ENCODE results near the gene LY6G6C. TPM values are rescaled to one million over a fixed set of nuclear protein-coding genes. Genes with fewer than 3 reads are reported as not detected.

The LY6G6C gene
- total and polyA plus RNA-seq, 11 donors, result 0.27 TPM; not detected in 10

DNA sequence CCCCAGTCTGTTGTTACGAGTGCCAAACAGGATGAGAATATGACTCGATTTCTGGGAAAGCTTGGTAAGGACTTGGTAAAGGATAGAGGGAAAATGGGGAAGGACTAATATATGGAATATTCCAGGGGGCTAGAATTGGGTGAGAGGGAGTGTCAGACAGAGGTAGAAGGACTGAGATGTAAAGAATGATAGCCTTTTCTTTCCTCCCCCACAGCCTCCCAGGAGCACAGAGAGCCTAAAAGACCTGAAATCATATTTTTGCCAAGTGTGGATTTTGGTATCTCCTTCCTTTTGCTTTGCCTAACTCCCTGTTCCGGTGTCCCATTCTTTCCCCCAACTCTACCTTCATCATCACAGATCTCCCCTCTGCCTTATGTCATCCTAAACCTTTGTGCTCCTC lies 21.3 kb upstream of the LY6G6C start:
- no peak overlapping the region for H3K27ac ChIP-seq
- TF ChIP-seq POLR2A (IDR thresholded peaks at IDR 0.05), result no peak
- TF ChIP-seq, protein P1, sequence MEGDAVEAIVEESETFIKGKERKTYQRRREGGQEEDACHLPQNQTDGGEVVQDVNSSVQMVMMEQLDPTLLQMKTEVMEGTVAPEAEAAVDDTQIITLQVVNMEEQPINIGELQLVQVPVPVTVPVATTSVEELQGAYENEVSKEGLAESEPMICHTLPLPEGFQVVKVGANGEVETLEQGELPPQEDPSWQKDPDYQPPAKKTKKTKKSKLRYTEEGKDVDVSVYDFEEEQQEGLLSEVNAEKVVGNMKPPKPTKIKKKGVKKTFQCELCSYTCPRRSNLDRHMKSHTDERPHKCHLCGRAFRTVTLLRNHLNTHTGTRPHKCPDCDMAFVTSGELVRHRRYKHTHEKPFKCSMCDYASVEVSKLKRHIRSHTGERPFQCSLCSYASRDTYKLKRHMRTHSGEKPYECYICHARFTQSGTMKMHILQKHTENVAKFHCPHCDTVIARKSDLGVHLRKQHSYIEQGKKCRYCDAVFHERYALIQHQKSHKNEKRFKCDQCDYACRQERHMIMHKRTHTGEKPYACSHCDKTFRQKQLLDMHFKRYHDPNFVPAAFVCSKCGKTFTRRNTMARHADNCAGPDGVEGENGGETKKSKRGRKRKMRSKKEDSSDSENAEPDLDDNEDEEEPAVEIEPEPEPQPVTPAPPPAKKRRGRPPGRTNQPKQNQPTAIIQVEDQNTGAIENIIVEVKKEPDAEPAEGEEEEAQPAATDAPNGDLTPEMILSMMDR (IDR thresholded peaks at IDR 0.05), result no peak
- peaks cover 0 to 20% (median 0%) of the 10 kb centered on the region in 9 donors for H3K36me3 ChIP-seq
- H3K4me1 ChIP-seq, result peaks cover 0 to 25% (median 21%) of the 10 kb centered on the region in 12 donors
- DNase-seq (no peak), ATAC-seq (no peak)
- H3K9me3 ChIP-seq, result no peaks in the 10 kb centered on the region
- no peak overlapping the region for H3K4me3 ChIP-seq
- 83 to 88% (median 87%) methylated on average over 3 of the region's 3 CpGs for WGBS, 4 donors
- intact Hi-C loops (cut with DNase I), result loop anchor here in 2 of 10 donors (2.0 to 5.0 kb wide), 2 partner anchors 28 to 34 kb away; partner anchors contain the start of gene VWA7 (in 1 of the 2)
- H3K27me3 ChIP-seq, result no peaks in the 10 kb centered on the region

GRCh38 chr6:31741815-31742214 lies 20.3 kb upstream of the LY6G6C start:
- Histone ChIP-seq H3K27ac (no peak overlapping the region), H3K27me3 (no peaks in the 10 kb centered on the region), H3K4me3 (no peak overlapping the region), H3K9me3 (no peaks in the 10 kb centered on the region), H3K36me3 (peaks cover 0 to 10% (median 0%) of the 10 kb centered on the region in 9 donors), H3K4me1 (peaks cover 0 to 36% (median 31%) of the 10 kb centered on the region in 12 donors)
- TF ChIP-seq, protein P1 (IDR thresholded peaks at IDR 0.05), result no peak
- TF ChIP-seq POLR2A (IDR thresholded peaks at IDR 0.05), result no peak
- 84 to 88% (median 85%) methylated on average over 2 of the region's 2 CpGs for WGBS, 4 donors
- intact Hi-C loops (cut with DNase I), result loop anchor here in 2 of 10 donors (2.0 to 5.0 kb wide), 2 partner anchors 29 to 35 kb away; partner anchors contain the start of gene VWA7 (in 1 of the 2)
- ATAC-seq, result no peak
- no peak for DNase-seq

DNA sequence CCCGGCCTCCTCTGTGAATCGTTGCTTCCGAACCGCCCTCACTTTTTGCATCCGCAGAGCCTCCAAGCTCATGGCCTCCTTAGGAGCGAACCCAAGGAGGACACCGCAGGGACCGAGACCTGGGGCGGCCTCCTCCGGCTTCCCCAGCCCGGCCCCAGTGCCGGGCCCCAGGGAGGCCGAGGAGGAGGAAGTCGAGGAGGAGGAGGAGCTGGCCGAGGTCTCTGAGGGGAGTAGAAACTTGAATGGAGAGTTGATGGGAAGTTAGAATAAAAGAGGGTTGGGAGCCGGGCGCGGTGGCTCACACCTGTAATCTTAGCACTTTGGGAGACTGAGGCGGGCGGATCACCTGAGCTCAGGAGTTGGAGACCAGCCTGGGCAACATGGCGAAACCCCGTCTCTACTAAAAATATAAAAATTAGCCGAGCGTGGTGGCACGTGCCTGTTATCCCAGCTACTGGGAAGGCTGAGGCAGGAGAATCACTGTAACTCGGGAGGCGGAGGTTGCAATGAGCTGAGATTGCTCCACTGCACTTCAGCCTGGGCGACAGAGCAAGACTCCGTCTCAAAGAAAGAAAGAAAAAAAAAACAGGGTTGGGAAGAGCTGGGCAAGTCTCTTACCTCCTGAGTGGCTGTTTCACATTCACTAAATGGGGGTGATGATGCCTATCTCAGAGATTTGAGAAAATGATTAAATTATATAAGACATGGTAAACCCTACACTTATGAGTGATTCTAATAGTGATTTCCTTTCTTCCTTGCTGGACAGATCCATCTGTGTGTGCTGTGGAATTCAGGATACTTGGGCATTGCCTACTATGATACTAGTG lies 19.1 kb upstream of the LY6G6C start:
- intact Hi-C loops (cut with DNase I), result loop anchor here in 1 of 10 donors (5.0 kb wide), 1 partner anchor 37 kb away; the partner anchor contains the start of gene VWA7
- H3K27ac ChIP-seq, result peak overlapping the region in 10 of 12 donors; percentile 16 to 88 (median 62)

More for the DNA sequence above, 19.1 kb upstream of the LY6G6C start:
- H3K27me3 ChIP-seq, result no peaks in the 10 kb centered on the region
- 16 to 39% (median 21%) methylated on average over 21 to 29 of the region's 29 CpGs for WGBS, 4 donors
- H3K9me3 ChIP-seq, result no peaks in the 10 kb centered on the region
- H3K4me1 ChIP-seq, result peaks cover 0 to 39% (median 34%) of the 10 kb centered on the region in 12 donors
- TF ChIP-seq POLR2A (IDR thresholded peaks at IDR 0.05), result no peak
- TF ChIP-seq, protein P1 (IDR thresholded peaks at IDR 0.05), result no peak
- H3K4me3 ChIP-seq, result peak overlapping the region; percentile 40 to 88 (median 74)
- DNase-seq, result peak in 3 of 5 donors; percentile 40 to 42 (median 41)
- peak in 2 of 4 donors; percentile 3 for ATAC-seq
- H3K36me3 ChIP-seq, result peaks cover 0 to 6% (median 0%) of the 10 kb centered on the region in 9 donors
